Sigmoid colon (tissue), 7 donors: Measurements from ENCODE around the gene PANK4. TPM values are rescaled to one million over a fixed set of nuclear protein-coding genes. Genes with fewer than 3 reads are reported as not detected.

Source experiments
- DNase-seq: peaks from one replicate; pipeline ENCODE4 v3.0.0-alpha.2; 2019
- H3K27ac ChIP-seq, 4 donors: fragments of 200-600 bp; sonication (generic); one replicate each; pipeline ENCODE4 v1.5.1; 2016 to 2019; ENCODE audit warnings: mild to moderate bottlenecking in 1 of 4
- H3K27me3 ChIP-seq, 3 donors: fragments of 200-600 bp; sonication (generic); one replicate each; pipeline ENCODE4 v1.5.1; 2019; ENCODE audit warnings: mild to moderate bottlenecking in 1 of 3
- H3K36me3 ChIP-seq, 4 donors: fragments of 200-600 bp; sonication (generic); one replicate each; pipeline ENCODE4 v1.5.1; 2016 to 2019
- H3K4me1 ChIP-seq, 4 donors: fragments of 200-600 bp; sonication (generic); one replicate each; pipeline ENCODE4 v1.5.1; 2017 to 2019
- H3K4me3 ChIP-seq, 4 donors: fragments of 200-600 bp; sonication (generic); one replicate each; pipeline ENCODE4 v1.5.1; 2017 to 2019; ENCODE audit warnings: mild to moderate bottlenecking in 2 of 4, moderate library complexity in 1 of 4
- H3K9me3 ChIP-seq, 4 donors: fragments of 200-600 bp in 3 of 4; sonication (generic) in 3 of 4; one replicate each; pipeline versions ENCODE4 v1.5.1 to v1.6.1; 2013 to 2019
- EP300 ChIP-seq, 4 donors: sonication (generic); formaldehyde crosslinking; IDR thresholded peaks; one replicate each; pipeline ENCODE4 v1.6.1; 2017; ENCODE audit warnings: antibody characterized with exemption in 4 of 4
- POLR2A ChIP-seq, 2 donors: fragments of 450-650 bp; IDR thresholded peaks; one replicate each; pipeline ENCODE4 v1.6.1; 2016; ENCODE audit warnings: antibody characterized with exemption in 2 of 2, mild to moderate bottlenecking in 2 of 2, moderate library complexity in 2 of 2
- POLR2AphosphoS5 ChIP-seq, 4 donors: sonication (generic); formaldehyde crosslinking; IDR thresholded peaks; one replicate each; pipeline ENCODE4 v1.6.1; 2017; ENCODE audit warnings: antibody characterized with exemption in 4 of 4
- WGBS, 2 donors: extraction: QIAGEN DNeasy Blood & Tissue Kit; methylation state at CpG; one replicate each; pipeline ENCODE4 v1.1.7; 2013; 5-methylcytosine and 5-hydroxymethylcytosine counted together
- intact Hi-C: fragments of 100-400 bp; cut with DNase I; formaldehyde crosslinking; loops from one replicate; pipeline ENCODE4 v1.15.1; 2023
- polyA plus RNA-seq, 3 donors: library from polyadenylated mRNA; stranded (reverse); fragments of 200-250 nt; gene quantifications; one replicate each; pipeline ENCODE4 v1.2.3, GENCODE V29; 2013
- total RNA-seq, 4 donors: library from RNA; depleted of rRNA; stranded (reverse); fragments of >200 nt; gene quantifications; one replicate each; pipeline ENCODE4 v1.1.0, GENCODE V29; 2016
- TF ChIP-seq, protein P1 (sequence below), 4 experiments: fragments of 450-650 bp in 3 of 4; fragments of 200-600 bp in 1 of 4; IDR thresholded peaks; one replicate each; pipeline ENCODE4 v1.5.1; 2016 to 2019; ENCODE audit warnings: antibody characterized with exemption in 4 of 4, mild to moderate bottlenecking in 3 of 4, moderate library complexity in 2 of 4
- donor health status: healthy with polysubstance abuse.
- donor health status: Bipolar disorder and iron deficiency.
- donor health status: healthy.

Gene PANK4
- total and polyA plus RNA-seq, 7 donors = 11.4 to 37.7 (median 25.4) TPM

DNA sequence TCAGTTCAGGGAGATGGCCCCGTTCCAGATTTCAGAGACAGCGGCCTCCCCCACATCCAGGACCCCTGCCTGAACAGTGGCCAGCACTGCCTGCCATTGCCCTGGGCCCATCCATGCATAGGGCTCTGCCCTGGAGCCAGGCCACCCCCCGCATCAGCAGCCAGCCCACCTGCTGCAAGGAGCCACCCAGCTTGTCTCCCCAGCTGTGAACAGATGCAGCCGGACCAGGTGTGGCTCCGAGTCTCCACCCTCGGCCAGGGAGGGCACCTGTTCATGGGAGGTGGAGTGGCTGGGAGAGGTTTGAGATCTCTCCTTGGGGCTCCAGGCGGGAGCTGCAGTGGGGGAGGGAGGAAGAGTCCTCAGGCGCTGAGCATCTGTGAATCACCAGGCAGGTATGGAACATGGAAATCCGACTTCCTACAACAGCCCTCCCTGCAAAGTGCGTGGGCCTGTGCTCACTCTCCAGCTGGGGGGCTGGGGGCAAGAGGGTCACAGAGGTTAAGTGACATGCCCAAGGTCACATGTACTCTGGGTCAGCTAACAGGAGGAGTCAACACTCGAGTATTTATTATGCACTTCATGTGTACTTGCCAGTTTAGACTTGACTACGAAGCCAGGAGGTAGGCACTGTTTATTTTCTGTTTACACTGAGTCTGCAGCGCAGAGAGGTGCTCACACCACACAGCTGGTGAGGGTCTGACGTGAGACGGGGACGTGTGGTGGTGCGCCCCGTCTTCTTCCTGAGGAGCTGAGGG is 8.5 kb upstream of the PANK4 start:
- Histone ChIP-seq H3K27me3 (peaks cover 36 to 99% (median 75%) of the 10 kb centered on the region in 3 donors), H3K9me3 (no peaks in the 10 kb centered on the region), H3K4me1 (peaks cover 0 to 15% (median 15%) of the 10 kb centered on the region in 4 donors), H3K27ac (no peak overlapping the region), H3K4me3 (no peak overlapping the region), H3K36me3 (no peaks in the 10 kb centered on the region)
- 7 to 46% methylated on average over 18 of the region's 18 CpGs for WGBS, 2 donors
- intact Hi-C loops = no loop called here
- no peak for DNase-seq
- TF ChIP-seq EP300 (IDR thresholded peaks at IDR 0.05) (no peak), POLR2AphosphoS5 (IDR thresholded peaks at IDR 0.05) (no peak), POLR2A (IDR thresholded peaks at IDR 0.05) (no peak)
- TF ChIP-seq, protein P1, sequence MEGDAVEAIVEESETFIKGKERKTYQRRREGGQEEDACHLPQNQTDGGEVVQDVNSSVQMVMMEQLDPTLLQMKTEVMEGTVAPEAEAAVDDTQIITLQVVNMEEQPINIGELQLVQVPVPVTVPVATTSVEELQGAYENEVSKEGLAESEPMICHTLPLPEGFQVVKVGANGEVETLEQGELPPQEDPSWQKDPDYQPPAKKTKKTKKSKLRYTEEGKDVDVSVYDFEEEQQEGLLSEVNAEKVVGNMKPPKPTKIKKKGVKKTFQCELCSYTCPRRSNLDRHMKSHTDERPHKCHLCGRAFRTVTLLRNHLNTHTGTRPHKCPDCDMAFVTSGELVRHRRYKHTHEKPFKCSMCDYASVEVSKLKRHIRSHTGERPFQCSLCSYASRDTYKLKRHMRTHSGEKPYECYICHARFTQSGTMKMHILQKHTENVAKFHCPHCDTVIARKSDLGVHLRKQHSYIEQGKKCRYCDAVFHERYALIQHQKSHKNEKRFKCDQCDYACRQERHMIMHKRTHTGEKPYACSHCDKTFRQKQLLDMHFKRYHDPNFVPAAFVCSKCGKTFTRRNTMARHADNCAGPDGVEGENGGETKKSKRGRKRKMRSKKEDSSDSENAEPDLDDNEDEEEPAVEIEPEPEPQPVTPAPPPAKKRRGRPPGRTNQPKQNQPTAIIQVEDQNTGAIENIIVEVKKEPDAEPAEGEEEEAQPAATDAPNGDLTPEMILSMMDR (IDR thresholded peaks at IDR 0.05) = no peak

DNA sequence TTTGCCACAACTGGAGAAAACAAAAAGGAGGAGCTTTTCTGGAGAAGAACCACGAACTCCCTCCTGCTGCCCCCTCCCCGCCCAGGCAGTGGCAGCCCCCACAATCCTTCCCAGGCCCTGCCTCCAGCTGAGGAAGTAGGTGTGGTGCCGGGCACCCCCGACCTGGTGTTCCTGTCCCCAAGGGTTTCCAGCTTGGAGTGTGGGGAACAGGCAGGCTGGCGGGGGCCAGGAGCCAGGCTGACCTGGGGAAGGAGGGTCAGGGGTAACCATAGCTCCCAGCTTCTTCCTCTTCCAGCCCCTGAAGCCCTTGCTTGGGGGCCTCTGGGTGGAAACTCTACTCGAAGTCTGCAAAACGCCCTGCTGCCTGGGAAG is 7.9 kb upstream of the PANK4 start:
- intact Hi-C loops = no loop called here
- TF ChIP-seq, protein P1 (IDR thresholded peaks at IDR 0.05) = no peak
- TF ChIP-seq POLR2A (IDR thresholded peaks at IDR 0.05) (no peak), EP300 (IDR thresholded peaks at IDR 0.05) (no peak), POLR2AphosphoS5 (IDR thresholded peaks at IDR 0.05) (no peak)

DNA sequence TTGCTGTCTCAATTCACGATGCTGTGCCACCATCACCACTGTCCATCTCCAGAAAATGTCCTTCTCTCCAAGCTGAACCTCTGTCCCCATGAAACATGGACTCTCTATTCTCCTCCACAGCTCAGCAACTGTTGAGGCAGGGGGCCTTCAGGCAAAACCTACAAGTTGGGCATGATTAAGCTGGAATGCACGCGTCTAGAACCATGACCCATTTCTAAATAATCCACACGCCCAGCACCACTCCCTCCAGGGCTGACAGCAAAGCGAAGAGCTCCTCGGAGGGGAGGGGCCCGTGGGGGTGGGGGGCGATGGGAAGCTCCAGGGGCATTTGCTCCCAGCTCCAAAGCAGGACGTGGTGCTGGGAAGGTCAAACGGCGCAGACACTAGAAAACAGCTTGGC is 7.0 kb upstream of the PANK4 start:
- Histone ChIP-seq H3K9me3 (no peaks in the 10 kb centered on the region), H3K27me3 (peaks cover 46 to 98% (median 77%) of the 10 kb centered on the region in 3 donors), H3K4me1 (peaks cover 0 to 28% (median 26%) of the 10 kb centered on the region in 4 donors), H3K27ac (no peak overlapping the region), H3K4me3 (no peak overlapping the region), H3K36me3 (no peaks in the 10 kb centered on the region)
- intact Hi-C loops = no loop called here
- DNase-seq = no peak
- TF ChIP-seq POLR2AphosphoS5 (IDR thresholded peaks at IDR 0.05) = no peak
- TF ChIP-seq, protein P1 (IDR thresholded peaks at IDR 0.05) = no peak
- TF ChIP-seq EP300 (IDR thresholded peaks at IDR 0.05) = no peak
- TF ChIP-seq POLR2A (IDR thresholded peaks at IDR 0.05) = no peak
- WGBS, 2 donors = 66 to 80% methylated on average over 11 of the region's 11 CpGs

More for the DNA sequence above, 7.9 kb upstream of the PANK4 start:
- Histone ChIP-seq H3K36me3 (no peaks in the 10 kb centered on the region), H3K9me3 (no peaks in the 10 kb centered on the region), H3K27me3 (peaks cover 38 to 98% (median 73%) of the 10 kb centered on the region in 3 donors), H3K27ac (no peak overlapping the region), H3K4me1 (peaks cover 0 to 21% (median 19%) of the 10 kb centered on the region in 4 donors), H3K4me3 (no peak overlapping the region)
- no peak for DNase-seq
- 21 to 31% methylated on average over 7 of the region's 7 CpGs for WGBS, 2 donors

GRCh38 chr1:2532485-2533160 is 6.2 kb upstream of the PANK4 start:
- DNase-seq = no peak
- H3K36me3 ChIP-seq = no peaks in the 10 kb centered on the region
- H3K27ac ChIP-seq = no peak overlapping the region
- H3K4me1 ChIP-seq = peaks cover 0 to 28% (median 26%) of the 10 kb centered on the region in 4 donors
- H3K9me3 ChIP-seq = no peaks in the 10 kb centered on the region
- 85 to 86% methylated on average over 23 of the region's 23 CpGs for WGBS, 2 donors
- no peak overlapping the region for H3K4me3 ChIP-seq
- no peak for TF ChIP-seq EP300 (IDR thresholded peaks at IDR 0.05)
- no peak for TF ChIP-seq POLR2A (IDR thresholded peaks at IDR 0.05)
- TF ChIP-seq, protein P1 (IDR thresholded peaks at IDR 0.05) = no peak
- no peak for TF ChIP-seq POLR2AphosphoS5 (IDR thresholded peaks at IDR 0.05)
- intact Hi-C loops = no loop called here
- peaks cover 46 to 99% (median 83%) of the 10 kb centered on the region in 3 donors for H3K27me3 ChIP-seq
